Thyroid gland (tissue), 4 donors: ENCODE results near the gene ABLIM1. TPM values are rescaled to one million over a fixed set of nuclear protein-coding genes. Genes with fewer than 3 reads are reported as not detected.

Experiments
- DNase-seq, 2 donors: peaks; one replicate each; pipeline ENCODE4 v3.0.0-alpha.2; 2019
- H3K27ac ChIP-seq, 3 donors: fragments of 200-600 bp; sonication (generic); 1 replicate in 2 of 3; 2 replicates in 1 of 3; pipeline ENCODE4 v1.5.1; 2016 to 2019; ENCODE audit warnings: mild to moderate bottlenecking in 1 of 3, moderate library complexity in 1 of 3
- H3K27me3 ChIP-seq: fragments of 200-600 bp; sonication (generic); one replicate; pipeline ENCODE4 v1.5.1; 2019
- H3K36me3 ChIP-seq, 2 donors: fragments of 200-600 bp; sonication (generic); one replicate each; pipeline ENCODE4 v1.5.1; 2016 to 2019
- H3K4me1 ChIP-seq, 2 donors: fragments of 200-600 bp; sonication (generic); one replicate each; pipeline ENCODE4 v1.5.1; 2017 to 2019
- H3K4me3 ChIP-seq, 3 donors: fragments of 200-600 bp; sonication (generic); replicated peaks in 1 of 3; 1 replicate in 2 of 3; 2 replicates in 1 of 3; pipeline ENCODE4 v1.5.1; 2016; ENCODE audit warnings: mild to moderate bottlenecking in 1 of 3
- H3K9me3 ChIP-seq: fragments of 200-600 bp; sonication (generic); one replicate; pipeline ENCODE4 v1.5.1; 2017
- POLR2A ChIP-seq, 2 donors: fragments of 450-650 bp; IDR thresholded peaks; one replicate each; pipeline ENCODE4 v1.6.1; 2017; ENCODE audit warnings: antibody characterized with exemption in 2 of 2, mild to moderate bottlenecking in 2 of 2, moderate library complexity in 1 of 2
- WGBS, 2 donors: methylation state at CpG; one replicate each; pipeline ENCODE4 v1.1.5; 2017; 5-methylcytosine and 5-hydroxymethylcytosine counted together
- intact Hi-C: fragments of 100-400 bp; cut with DNase I; formaldehyde crosslinking; loops from one replicate; pipeline ENCODE4 v1.15.1; 2023
- total RNA-seq, 4 donors: library from RNA; depleted of rRNA; stranded (reverse); fragments of >200 nt; gene quantifications; one replicate each; pipeline ENCODE4 v1.2.3, GENCODE V29; 2016
- TF ChIP-seq, protein P1 (sequence below), 6 experiments: fragments of 200-600 bp in 3 of 6; fragments of 450-650 bp in 3 of 6; sonication (generic) in 3 of 6; IDR thresholded peaks; one replicate each; pipeline ENCODE4 v1.5.1; 2016 to 2019; ENCODE audit warnings: antibody characterized with exemption in 6 of 6, mild to moderate bottlenecking in 2 of 6, inconsistent platforms in 1 of 6, moderate library complexity in 1 of 6

The ABLIM1 gene
- total RNA-seq, 4 donors from 2014 or later = 225 to 404 (median 382) TPM

GRCh38 chr10:114538181-114538906 is 119.7 kb downstream of the ABLIM1 start:
- H3K4me1 ChIP-seq = peaks cover 12 to 14% of the 10 kb centered on the region in 2 donors
- H3K27me3 ChIP-seq = no peaks in the 10 kb centered on the region
- TF ChIP-seq, protein P1, sequence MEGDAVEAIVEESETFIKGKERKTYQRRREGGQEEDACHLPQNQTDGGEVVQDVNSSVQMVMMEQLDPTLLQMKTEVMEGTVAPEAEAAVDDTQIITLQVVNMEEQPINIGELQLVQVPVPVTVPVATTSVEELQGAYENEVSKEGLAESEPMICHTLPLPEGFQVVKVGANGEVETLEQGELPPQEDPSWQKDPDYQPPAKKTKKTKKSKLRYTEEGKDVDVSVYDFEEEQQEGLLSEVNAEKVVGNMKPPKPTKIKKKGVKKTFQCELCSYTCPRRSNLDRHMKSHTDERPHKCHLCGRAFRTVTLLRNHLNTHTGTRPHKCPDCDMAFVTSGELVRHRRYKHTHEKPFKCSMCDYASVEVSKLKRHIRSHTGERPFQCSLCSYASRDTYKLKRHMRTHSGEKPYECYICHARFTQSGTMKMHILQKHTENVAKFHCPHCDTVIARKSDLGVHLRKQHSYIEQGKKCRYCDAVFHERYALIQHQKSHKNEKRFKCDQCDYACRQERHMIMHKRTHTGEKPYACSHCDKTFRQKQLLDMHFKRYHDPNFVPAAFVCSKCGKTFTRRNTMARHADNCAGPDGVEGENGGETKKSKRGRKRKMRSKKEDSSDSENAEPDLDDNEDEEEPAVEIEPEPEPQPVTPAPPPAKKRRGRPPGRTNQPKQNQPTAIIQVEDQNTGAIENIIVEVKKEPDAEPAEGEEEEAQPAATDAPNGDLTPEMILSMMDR (IDR thresholded peaks at IDR 0.05) = no peak
- TF ChIP-seq POLR2A (IDR thresholded peaks at IDR 0.05) = peak in 1 of 2 donors; percentile 74
- WGBS, 2 donors = 39 to 46% methylated on average over 12 to 13 of the region's 13 CpGs
- peak; percentile 83 to 89 for DNase-seq
- H3K9me3 ChIP-seq = no peaks in the 10 kb centered on the region
- intact Hi-C loops = no loop called here
- H3K36me3 ChIP-seq = no peaks in the 10 kb centered on the region
- no peak overlapping the region for H3K4me3 ChIP-seq
- H3K27ac ChIP-seq = peak overlapping the region; percentile 33 to 78 (median 63)

- no peak for TF ChIP-seq POLR2A (IDR thresholded peaks at IDR 0.05)
- TF ChIP-seq, protein P1 (IDR thresholded peaks at IDR 0.05) = no peak
- H3K4me1 ChIP-seq = peaks cover 12 to 14% of the 10 kb centered on the region in 2 donors
- H3K27ac ChIP-seq = peak overlapping the region; percentile 33 to 78 (median 63)
- H3K36me3 ChIP-seq = no peaks in the 10 kb centered on the region
- no peaks in the 10 kb centered on the region for H3K9me3 ChIP-seq
- WGBS, 2 donors = 81 to 93% methylated on average over 1 of the region's 1 CpG
- H3K4me3 ChIP-seq = no peak overlapping the region
- no peaks in the 10 kb centered on the region for H3K27me3 ChIP-seq
- intact Hi-C loops = no loop called here
- DNase-seq = no peak
Observed at GRCh38 chr10:114537736-114538135, 120.3 kb downstream of the ABLIM1 start.

DNA sequence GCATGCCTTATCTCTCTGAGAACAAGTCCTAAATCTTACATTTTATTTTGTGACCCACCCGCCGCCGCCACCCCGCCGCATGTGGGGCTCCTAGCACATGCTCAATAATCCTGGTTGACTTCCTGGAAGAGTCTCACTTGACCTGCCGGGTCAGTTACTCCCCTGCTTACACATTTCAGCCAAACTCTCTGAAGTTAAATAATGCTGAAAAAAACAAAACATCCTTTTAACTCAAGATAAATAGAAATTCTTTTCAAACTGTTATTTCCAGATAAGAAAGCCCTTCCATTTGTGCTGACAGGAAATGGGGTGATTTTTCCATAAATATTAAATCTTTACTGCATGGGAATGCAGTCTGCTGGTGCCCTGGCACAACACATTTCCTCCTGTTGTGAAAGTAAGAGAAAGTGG is 123.5 kb downstream of the ABLIM1 start:
- no peaks in the 10 kb centered on the region for H3K36me3 ChIP-seq
- no peaks in the 10 kb centered on the region for H3K27me3 ChIP-seq
- H3K9me3 ChIP-seq = no peaks in the 10 kb centered on the region

GRCh38 chr10:114532226-114532625 is 125.8 kb downstream of the ABLIM1 start:
- TF ChIP-seq, protein P1 (IDR thresholded peaks at IDR 0.05) = no peak
- TF ChIP-seq POLR2A (IDR thresholded peaks at IDR 0.05) = no peak
- no peak for DNase-seq
- Histone ChIP-seq H3K4me3 (no peak overlapping the region), H3K27me3 (no peaks in the 10 kb centered on the region), H3K36me3 (no peaks in the 10 kb centered on the region), H3K4me1 (no peaks in the 10 kb centered on the region), H3K27ac (no peak overlapping the region), H3K9me3 (no peaks in the 10 kb centered on the region)
- intact Hi-C loops = no loop called here
- 91 to 99% methylated on average over 5 of the region's 5 CpGs for whole genome bisulfite sequencing, 2 donors

More for the DNA sequence above, 123.5 kb downstream of the ABLIM1 start:
- TF ChIP-seq, protein P1 (IDR thresholded peaks at IDR 0.05) = no peak
- no peak for TF ChIP-seq POLR2A (IDR thresholded peaks at IDR 0.05)
- Histone ChIP-seq H3K4me3 (no peak overlapping the region), H3K4me1 (peaks cover 12 to 14% of the 10 kb centered on the region in 2 donors), H3K27ac (no peak overlapping the region)
- DNase-seq = no peak
- WGBS, 2 donors = 82 to 92% methylated on average over 6 of the region's 6 CpGs
- intact Hi-C loops = no loop called here

GRCh38 chr10:114526504-114527238 is 131.4 kb downstream of the ABLIM1 start:
- peak overlapping the region; percentile 85 to 98 (median 86) for H3K27ac ChIP-seq
- H3K36me3 ChIP-seq = no peaks in the 10 kb centered on the region
- peak; percentile 91 to 92 for DNase-seq
- H3K4me3 ChIP-seq = peak overlapping the region; percentile 7 to 53 (median 41)
- H3K27me3 ChIP-seq = no peaks in the 10 kb centered on the region
- intact Hi-C loops = no loop called here
- TF ChIP-seq, protein P1 (IDR thresholded peaks at IDR 0.05) = no peak
- peak; percentile 97 to 99 for TF ChIP-seq POLR2A (IDR thresholded peaks at IDR 0.05)
- H3K4me1 ChIP-seq = peaks cover 15 to 34% of the 10 kb centered on the region in 2 donors
- WGBS, 2 donors = 4 to 5% methylated on average over 22 to 24 of the region's 24 CpGs
- H3K9me3 ChIP-seq = no peaks in the 10 kb centered on the region
